HepG2 (cell line): ENCODE measurements around the gene NEK6. TPM values are rescaled to one million over a fixed set of nuclear protein-coding genes. Genes with fewer than 3 reads are reported as not detected.
A peak's percentile ranks its signal among the peaks of the same experiment; 100 is the strongest.

ENCODE experiments used
- ATAC-seq: fragments of 200-7000 bp; cut with Tn5 transposase; 3 replicates; pipeline ENCODE4 v1.9.1; 2020; ENCODE audit warnings: mild to moderate bottlenecking, moderate library complexity
- BruUV-seq: library from RNA; stranded (reverse); fragments of 400-500 nt; replicated peaks from 2 replicates; lab custom pipeline; 2021; lab: Mats Ljungman, UMichigan
- CTCF ChIA-PET: fragments of 300-600 bp; formaldehyde crosslinking; extraction: SDS; loops from one replicate; lab custom pipeline; 2021; ENCODE audit warnings: low total read pairs, inconsistent platforms, low intra/inter-chr PET ratio; lab: Yijun Ruan, JAX
- POLR2A ChIA-PET: fragments of 350-600 bp; sonication (Branson Sonifier 250); formaldehyde crosslinking; loops from one replicate; lab custom pipeline; 2020; ENCODE audit warnings: antibody characterized with exemption, inconsistent platforms; lab: Yijun Ruan, JAX
- DNase-seq: peaks from one replicate; pipeline ENCODE4 v3.0.0-alpha.2; 2015; ENCODE audit warnings: low spot score
- FAIRE-seq: peaks from 3 replicates; lab custom pipeline; 2011; peaks lifted over from hg19 to GRCh38; lab: Jason Lieb, UNC
- H2AFZ ChIP-seq: one replicate; pipeline ENCODE4 v1.6.1; 2011; ENCODE audit warnings: low read length, inconsistent platforms
- H3K27ac ChIP-seq: fragments of 300-600 bp; 3 replicates; pipeline ENCODE4 v1.8.0; 2011; ENCODE audit warnings: mixed run types, mild to moderate bottlenecking, mixed read lengths, low read length, inconsistent platforms; ENCODE audit not compliant: insufficient read depth; ENCODE audit errors: extremely low read length
- H3K27me3 ChIP-seq, 2 experiments: fragments of 200-600 bp in 1 of 2; 2 replicates in 1 of 2; 3 replicates in 1 of 2; pipeline versions ENCODE4 v1.6.0 to v1.8.0; 2011; ENCODE audit warnings: low read length in 2 of 2, mild to moderate bottlenecking in 2 of 2, moderate library complexity in 2 of 2, inconsistent platforms in 1 of 2; ENCODE audit not compliant: insufficient read depth in 2 of 2, control insufficient read depth in 1 of 2
- H3K36me3 ChIP-seq, 2 experiments: fragments of 200-600 bp in 1 of 2; replicated peaks in 1 of 2; 2 replicates in 1 of 2; 3 replicates in 1 of 2; pipeline versions ENCODE4 v1.5.1 to v1.8.0; 2011; ENCODE audit warnings: low read length in 2 of 2, inconsistent platforms in 1 of 2; ENCODE audit not compliant: insufficient read depth in 2 of 2, control insufficient read depth in 1 of 2
- H3K4me1 ChIP-seq: 2 replicates; pipeline ENCODE4 v1.5.1; 2012; ENCODE audit warnings: low read length, inconsistent platforms; ENCODE audit not compliant: insufficient read depth
- H3K4me2 ChIP-seq: 2 replicates; pipeline ENCODE4 v1.6.0; 2011; ENCODE audit warnings: low read depth, low read length, inconsistent platforms
- H3K4me3 ChIP-seq, 3 experiments: fragments of 200-600 bp in 1 of 3; sonication (generic), shearing (Covaris generic) in 1 of 3; replicated peaks in 1 of 3; 2 replicates each; pipeline ENCODE4 v1.5.1; 2011 to 2016; ENCODE audit warnings: low read length in 3 of 3, inconsistent platforms in 2 of 3, low read depth in 2 of 3, mild to moderate bottlenecking in 2 of 3, control low read depth in 1 of 3, mixed read lengths in 1 of 3; ENCODE audit not compliant: insufficient read depth in 1 of 3
- H3K79me2 ChIP-seq: one replicate; pipeline ENCODE4 v1.6.1; 2011; ENCODE audit warnings: low read length, inconsistent platforms; ENCODE audit not compliant: insufficient read depth
- H3K9ac ChIP-seq: 2 replicates; pipeline ENCODE4 v1.6.0; 2011; ENCODE audit warnings: mild to moderate bottlenecking, low read depth, low read length, inconsistent platforms; ENCODE audit not compliant: insufficient read depth
- H3K9me3 ChIP-seq: 2 replicates; pipeline ENCODE4 v1.5.1; 2012; ENCODE audit warnings: mild to moderate bottlenecking, low read length
- H4K20me1 ChIP-seq: 2 replicates; pipeline ENCODE4 v1.6.0; 2011; ENCODE audit warnings: inconsistent platforms, mild to moderate bottlenecking, low read length, moderate library complexity; ENCODE audit not compliant: insufficient read depth
- NR2F1 ChIP-seq, 2 experiments: fragments of 450-650 bp in 1 of 2; formaldehyde crosslinking in 1 of 2; IDR thresholded peaks; 2 replicates each; pipeline versions ENCODE4 v1.5.0 to v1.6.1; 2016 to 2020; ENCODE audit warnings: mild to moderate bottlenecking in 1 of 2, missing compliant biosample characterization in 1 of 2, missing genetic modification reagents in 1 of 2, moderate library complexity in 1 of 2
- PRDM15 ChIP-seq: sonication (generic); formaldehyde crosslinking; IDR thresholded peaks from 2 replicates; pipeline ENCODE4 v1.4.0; 2020; ENCODE audit warnings: missing genetic modification reagents
- SMAD9 ChIP-seq: sonication (generic); formaldehyde crosslinking; IDR thresholded peaks from 2 replicates; pipeline ENCODE4 v1.5.1; 2020; ENCODE audit warnings: mild to moderate bottlenecking, missing genetic modification reagents
- TBX2 ChIP-seq: sonication (generic); formaldehyde crosslinking; IDR thresholded peaks from 2 replicates; pipeline ENCODE4 v1.5.0; 2020; ENCODE audit warnings: missing genetic modification reagents, mild to moderate bottlenecking, borderline replicate concordance
- TCF7L2 ChIP-seq: IDR thresholded peaks from 2 replicates; pipeline ENCODE4 v1.6.1; 2011; ENCODE audit warnings: mild to moderate bottlenecking, low read depth, low read length, moderate library complexity
- THAP8 ChIP-seq: sonication (generic); formaldehyde crosslinking; IDR thresholded peaks from 2 replicates; pipeline ENCODE4 v1.5.1; 2020; ENCODE audit warnings: missing genetic modification reagents, mild to moderate bottlenecking, borderline replicate concordance
- YY1 ChIP-seq: IDR thresholded peaks from 2 replicates; pipeline ENCODE4 v1.6.1; 2011; ENCODE audit warnings: low read length, low read depth, moderate library complexity, mild to moderate bottlenecking; ENCODE audit not compliant: insufficient read depth, insufficient replicate concordance
- ZNF549 ChIP-seq: sonication (generic); formaldehyde crosslinking; IDR thresholded peaks from 2 replicates; pipeline ENCODE4 v1.5.0; 2020; ENCODE audit warnings: missing genetic modification reagents
- ZNF652 ChIP-seq: IDR thresholded peaks from 2 replicates; pipeline ENCODE4 v1.6.1; 2016; ENCODE audit warnings: low read depth, borderline replicate concordance
- WGBS: methylation state at CpG from one replicate; pipeline ENCODE4 v1.1.6; 2017; ENCODE audit warnings: low lambda C conversion rate; 5-methylcytosine and 5-hydroxymethylcytosine counted together
- in situ Hi-C: cut with HindIII; loops from 2 replicates; pipeline ENCODE4 v1.10.0; 2017; ENCODE audit warnings: low pct_unique_long_range_greater_than_20kb; ENCODE audit not compliant: extremely low pct_ligation_motif_present
- intact Hi-C: fragments of 100-400 bp; cut with micrococcal nuclease; formaldehyde crosslinking; loops from one replicate; pipeline ENCODE4 v1.10.0; 2022; ENCODE audit not compliant: unreplicated experiment
- polyA plus RNA-seq, 8 experiments: library from polyadenylated mRNA; depleted of rRNA in 3 of 8; stranded (reverse) in 7 of 8; unstranded in 1 of 8; fragments of >200 nt; fragmentation: Illumina TruSeq in 4 of 8; extraction: Trizol in 4 of 8; gene quantifications; 2 replicates each; pipeline versions ENCODE4 v1.2.1 to v1.2.3, GENCODE V29; 2011 to 2016; ENCODE audit warnings: low read depth in 4 of 8, missing spikeins in 1 of 8, mixed read lengths in 1 of 8; ENCODE audit not compliant: insufficient read depth in 1 of 8
- total RNA-seq, 5 experiments: library from RNA; depleted of rRNA; stranded (reverse); fragments of >200 nt; fragmentation: Illumina TruSeq; extraction: Trizol; gene quantifications; 2 replicates each; pipeline ENCODE4 v1.2.3, GENCODE V29; 2016; ENCODE audit warnings: low read depth in 1 of 5

Gene NEK6
- total and polyA plus RNA-seq, 2 of the 13 experiments (the other 11 are each of a cell fraction or from before 2014, with no cell fraction given) = 30.4 to 119 TPM

DNA sequence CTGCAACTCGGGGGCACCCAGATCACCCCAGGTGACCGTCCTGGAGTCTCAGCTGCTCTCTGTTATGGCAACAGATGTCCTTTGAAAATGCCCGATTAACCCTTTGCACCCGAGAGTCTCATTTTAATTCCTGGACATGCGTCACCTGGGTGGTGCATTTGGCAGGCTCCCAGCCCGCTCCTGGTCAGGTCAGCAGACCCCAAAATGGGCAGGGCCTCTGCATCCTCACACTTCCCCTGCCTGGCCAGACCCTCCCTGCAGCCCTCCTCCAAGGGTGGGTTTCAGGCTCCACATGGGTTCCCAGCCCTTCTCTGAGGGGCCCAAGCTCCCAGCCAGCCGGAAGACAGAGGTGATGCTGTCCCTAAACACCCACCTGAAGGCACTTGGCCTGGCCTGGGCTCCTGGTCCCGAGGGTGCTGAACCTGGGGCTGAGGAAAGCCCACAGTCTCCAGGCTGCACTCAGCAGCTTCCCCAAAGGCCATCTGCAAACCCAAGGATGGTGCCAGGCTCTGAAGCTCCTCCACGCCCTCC is 88.1 kb downstream of the NEK6 start:
- H4K20me1 ChIP-seq = no peaks in the 10 kb centered on the region
- FAIRE-seq (no peak), ATAC-seq (no peak; the same call in 2 of the 3 replicates), DNase-seq (no peak)
- no peaks in the 10 kb centered on the region for H3K9me3 ChIP-seq
- 92% methylated on average over 4 of the region's 9 CpGs for WGBS
- H3K79me2 ChIP-seq = no peaks in the 10 kb centered on the region
- H3K27me3 ChIP-seq = no peaks in the 10 kb centered on the region
- TF ChIP-seq THAP8 (CRISPR knock-in tag) = no peak
- no peak for TF ChIP-seq SMAD9 (CRISPR knock-in tag)
- no peak for TF ChIP-seq PRDM15 (CRISPR knock-in tag)
- no peak for TF ChIP-seq ZNF549 (CRISPR knock-in tag)
- no peak for TF ChIP-seq TBX2 (CRISPR knock-in tag)
- no peak for TF ChIP-seq NR2F1 (CRISPR knock-in tag; IDR thresholded peaks at IDR 0.05)
- TF ChIP-seq YY1 = no peak
- TF ChIP-seq ZNF652 (CRISPR knock-in tag) = peak; percentile 51; the same call in 1 of the 2 replicates
- no peak for TF ChIP-seq TCF7L2
- H3K9ac ChIP-seq = no peak overlapping the region
- intact Hi-C loops = no loop called here
- H3K4me3 ChIP-seq = no peak overlapping the region
- H3K27ac ChIP-seq = no peak overlapping the region
- no peak overlapping the region for H2AFZ ChIP-seq
- no TSS peak for BruUV-seq
- peaks cover 43 to 80% of the 10 kb centered on the region in 2 experiments; a peak in 4 of 5 replicates for H3K36me3 ChIP-seq
- H3K4me2 ChIP-seq = no peak overlapping the region
- H3K4me1 ChIP-seq = peaks cover 6% of the 10 kb centered on the region
- ChIA-PET CTCF (no interaction called here), POLR2A (no interaction called here)
- in situ Hi-C loops = no loop called here
